H9 (cell line): ENCODE measurements around the gene MAPK1IP1L. TPM values are rescaled to one million over a fixed set of nuclear protein-coding genes. Genes with fewer than 3 reads are reported as not detected.

Source experiments
- DNase-seq: peaks from one replicate; pipeline ENCODE4 v3.0.0-alpha.2; 2017
- H2AFZ ChIP-seq: one replicate; pipeline ENCODE4 v1.6.1; 2013; ENCODE audit warnings: mild to moderate bottlenecking, low read length, control low read depth, moderate library complexity
- H2AK5ac ChIP-seq: 2 replicates; pipeline ENCODE4 v1.6.1; 2013; ENCODE audit warnings: low read length, control low read depth, mixed read lengths; ENCODE audit not compliant: insufficient read length
- H2BK120ac ChIP-seq: one replicate; pipeline ENCODE4 v1.6.1; 2013; ENCODE audit warnings: low read depth, mild to moderate bottlenecking, low read length, control low read depth, inconsistent platforms; ENCODE audit not compliant: poor library complexity, severe bottlenecking
- H2BK12ac ChIP-seq: 2 replicates; pipeline ENCODE4 v1.6.1; 2013; ENCODE audit warnings: low read length, control low read depth, mixed read lengths, low read depth; ENCODE audit not compliant: insufficient read length
- H2BK15ac ChIP-seq: 2 replicates; pipeline ENCODE4 v1.6.1; 2013; ENCODE audit warnings: low read depth, low read length, control low read depth
- H2BK20ac ChIP-seq: one replicate; pipeline ENCODE4 v1.6.1; 2013; ENCODE audit warnings: low read depth, mild to moderate bottlenecking, low read length, control low read depth, inconsistent platforms; ENCODE audit not compliant: poor library complexity, severe bottlenecking
- H2BK5ac ChIP-seq: 2 replicates; pipeline ENCODE4 v1.6.1; 2013; ENCODE audit warnings: low read length, control low read depth, mixed read lengths; ENCODE audit not compliant: insufficient read length
- H3K14ac ChIP-seq: 2 replicates; pipeline ENCODE4 v1.6.1; 2013; ENCODE audit warnings: low read length, control low read depth; ENCODE audit not compliant: insufficient read depth
- H3K18ac ChIP-seq: 2 replicates; pipeline ENCODE4 v1.6.1; 2013; ENCODE audit warnings: low read depth, mild to moderate bottlenecking, mixed read lengths, low read length, control low read depth; ENCODE audit not compliant: insufficient read length
- H3K23ac ChIP-seq: 2 replicates; pipeline ENCODE4 v1.6.1; 2013; ENCODE audit warnings: low read length, control low read depth, mixed read lengths, low read depth; ENCODE audit not compliant: insufficient read length
- H3K23me2 ChIP-seq: 2 replicates; pipeline ENCODE4 v1.6.1; 2013; ENCODE audit warnings: low read depth, mild to moderate bottlenecking, mixed read lengths, low read length, control low read depth; ENCODE audit not compliant: insufficient read length, poor library complexity, severe bottlenecking
- H3K27ac ChIP-seq: 2 replicates; pipeline ENCODE4 v1.5.1; 2013; ENCODE audit warnings: low read length, control low read depth, mixed read lengths, low read depth; ENCODE audit not compliant: insufficient read length
- H3K27me3 ChIP-seq: 2 replicates; pipeline ENCODE4 v1.6.1; 2013; ENCODE audit warnings: low read length, control low read depth, inconsistent platforms; ENCODE audit not compliant: insufficient read depth
- H3K4ac ChIP-seq: 2 replicates; pipeline ENCODE4 v1.6.1; 2013; ENCODE audit warnings: low read depth, mild to moderate bottlenecking, control low read depth, inconsistent platforms, low read length, moderate library complexity
- H3K4me1 ChIP-seq: 2 replicates; pipeline ENCODE4 v1.6.1; 2013; ENCODE audit warnings: low read length, control low read depth, inconsistent platforms; ENCODE audit not compliant: insufficient read depth
- H3K4me2 ChIP-seq: 2 replicates; pipeline ENCODE4 v1.6.1; 2013; ENCODE audit warnings: low read length, control low read depth, mixed read lengths; ENCODE audit not compliant: insufficient read length, insufficient read depth
- H3K56ac ChIP-seq: 2 replicates; pipeline ENCODE4 v1.6.1; 2013; ENCODE audit warnings: low read depth, mild to moderate bottlenecking, mixed read lengths, low read length, control low read depth; ENCODE audit not compliant: insufficient read length
- H3K79me1 ChIP-seq: 2 replicates; pipeline ENCODE4 v1.6.1; 2013; ENCODE audit warnings: low read depth, mild to moderate bottlenecking, moderate library complexity, low read length, control low read depth, inconsistent platforms; ENCODE audit not compliant: insufficient read depth, poor library complexity, severe bottlenecking
- H3K79me2 ChIP-seq: 2 replicates; pipeline ENCODE4 v1.6.1; 2013; ENCODE audit warnings: low read length, control low read depth, inconsistent platforms; ENCODE audit not compliant: insufficient read depth
- H3K9ac ChIP-seq: 2 replicates; pipeline ENCODE4 v1.6.1; 2013; ENCODE audit warnings: low read length, control low read depth, mixed read lengths; ENCODE audit not compliant: insufficient read length; ENCODE audit errors: extremely low read depth
- H3K9me3 ChIP-seq: one replicate; pipeline ENCODE4 v1.6.1; 2013; ENCODE audit warnings: low read depth, low read length, inconsistent platforms; ENCODE audit not compliant: control insufficient read depth
- H3T11ph ChIP-seq: one replicate; pipeline ENCODE4 v1.6.1; 2013; ENCODE audit warnings: mild to moderate bottlenecking, low read length, control low read depth, inconsistent platforms
- H4K20me1 ChIP-seq: one replicate; pipeline ENCODE4 v1.6.1; 2013; ENCODE audit not compliant: control insufficient read depth, insufficient read length, insufficient read depth
- H4K5ac ChIP-seq: 2 replicates; pipeline ENCODE4 v1.6.1; 2013; ENCODE audit warnings: low read depth, mild to moderate bottlenecking, mixed read lengths, low read length, control low read depth; ENCODE audit not compliant: insufficient read length
- H4K8ac ChIP-seq: replicated peaks from 2 replicates; pipeline ENCODE4 v1.6.1; 2013; ENCODE audit warnings: low read length, control low read depth, mixed read lengths, low read depth; ENCODE audit not compliant: insufficient read length
- H4K91ac ChIP-seq: 2 replicates; pipeline ENCODE4 v1.6.1; 2013; ENCODE audit warnings: low read depth, mild to moderate bottlenecking, moderate library complexity, mixed read lengths, low read length, control low read depth; ENCODE audit not compliant: insufficient read length
- H3K27ac Mint-ChIP-seq, 3 experiments: 2 replicates in 2 of 3; 3 replicates in 1 of 3; pipeline ENCODE4 v1.8.0; 2020 to 2021; ENCODE audit warnings: mixed read lengths in 3 of 3, mild to moderate bottlenecking in 1 of 3, moderate library complexity in 1 of 3
- H3K27me3 Mint-ChIP-seq: 2 replicates; pipeline ENCODE4 v1.8.0; 2021; ENCODE audit warnings: low read depth, mild to moderate bottlenecking, moderate library complexity, mixed read lengths
- H3K36me3 Mint-ChIP-seq, 3 experiments: 2 replicates in 2 of 3; 3 replicates in 1 of 3; pipeline ENCODE4 v1.8.0; 2020 to 2021; ENCODE audit warnings: low read depth in 3 of 3, mixed read lengths in 3 of 3; ENCODE audit not compliant: insufficient read depth in 1 of 3
- H3K4me1 Mint-ChIP-seq, 2 experiments: 2 replicates each; pipeline ENCODE4 v1.8.0; 2020; ENCODE audit warnings: mixed read lengths in 2 of 2
- H3K4me3 Mint-ChIP-seq, 2 experiments: 2 replicates in 1 of 2; 3 replicates in 1 of 2; pipeline ENCODE4 v1.8.0; 2020 to 2021; ENCODE audit warnings: mild to moderate bottlenecking in 2 of 2, mixed read lengths in 2 of 2, moderate library complexity in 1 of 2
- H3K9me3 Mint-ChIP-seq, 2 experiments: 2 replicates in 1 of 2; 3 replicates in 1 of 2; pipeline ENCODE4 v1.8.0; 2020; ENCODE audit warnings: mild to moderate bottlenecking in 2 of 2, mixed read lengths in 2 of 2, moderate library complexity in 1 of 2
- CTCF ChIP-seq: fragments of 200-600 bp; sonication (generic); conservative IDR thresholded peaks from 3 replicates; pipeline ENCODE4 v1.8.0; 2021; ENCODE audit warnings: antibody characterized with exemption, mild to moderate bottlenecking
- WGBS: extraction: QIAGEN DNeasy Blood & Tissue Kit; methylation state at CpG from one replicate; pipeline ENCODE4 v1.1.7; 2013; ENCODE audit warnings: missing lambda C conversion rate, low lambda C conversion rate, mixed read lengths; ENCODE audit not compliant: insufficient read length; ENCODE audit errors: extremely low coverage; 5-methylcytosine and 5-hydroxymethylcytosine counted together
- total RNA-seq: library from RNA; stranded (reverse); gene quantifications from 2 replicates; pipeline ENCODE4 v1.2.1, GENCODE V29; 2021

The MAPK1IP1L gene
- total RNA-seq, 1 experiment from 2014 or later = 133 TPM

- Histone ChIP-seq H3K18ac (peak overlapping the region; percentile 70), H3K9ac (no peak overlapping the region), H3T11ph (no peak overlapping the region), H4K8ac (no peak overlapping the region), H3K14ac (peak overlapping the region; percentile 45; the same call in 1 of the 2 replicates), H3K23me2 (no peaks in the 10 kb centered on the region), H2BK12ac (peak overlapping the region; percentile 63), H4K91ac (no peak overlapping the region), H3K4me1 (peaks cover 14% of the 10 kb centered on the region; the same call in 1 of the 2 replicates), H2BK5ac (no peak overlapping the region), H2AK5ac (no peak overlapping the region), H4K5ac (no peak overlapping the region), H3K4ac (no peak overlapping the region), H3K56ac (no peak overlapping the region), H2AFZ (peak overlapping the region; percentile 96), H3K4me2 (peak overlapping the region; percentile 16), H3K9me3 (no peaks in the 10 kb centered on the region), H3K79me2 (no peaks in the 10 kb centered on the region), H3K79me1 (no peaks in the 10 kb centered on the region), H3K27ac (peak overlapping the region; percentile 71), H3K23ac (no peak overlapping the region), H2BK120ac (no peak overlapping the region), H4K20me1 (no peaks in the 10 kb centered on the region), H2BK20ac (no peak overlapping the region), H3K27me3 (no peaks in the 10 kb centered on the region), H2BK15ac (no peak overlapping the region)
- H3K27ac Mint-ChIP-seq = peak overlapping the region; percentile 76 to 96 (median 89)
- peak; percentile 89 for DNase-seq
- no CpG with 5 or more reads among the region's 13 CpGs for WGBS
- peaks cover 6% of the 10 kb centered on the region for H3K27me3 Mint-ChIP-seq
- no peak for TF ChIP-seq CTCF
- H3K9me3 Mint-ChIP-seq = no peaks in the 10 kb centered on the region
- H3K4me1 Mint-ChIP-seq = peaks cover 38 to 44% of the 10 kb centered on the region in 2 experiments
- H3K4me3 Mint-ChIP-seq = peak overlapping the region; percentile 3 to 44; a peak in 4 of 5 replicates
- H3K36me3 Mint-ChIP-seq = peaks cover 0 to 5% (median 0%) of the 10 kb centered on the region in 3 experiments; a peak in 2 of 7 replicates
Measured at GRCh38 chr14:55103005-55103640, 51.7 kb downstream of the MAPK1IP1L start.
